Sigmoid colon (tissue), 7 donors: ENCODE measurements around the gene CLK4. TPM values are rescaled to one million over a fixed set of nuclear protein-coding genes. Genes with fewer than 3 reads are reported as not detected.

ENCODE experiments used
- DNase-seq: peaks from one replicate; pipeline ENCODE4 v3.0.0-alpha.2; 2019
- H3K27ac ChIP-seq, 4 donors: fragments of 200-600 bp; sonication (generic); one replicate each; pipeline ENCODE4 v1.5.1; 2016 to 2019; ENCODE audit warnings: mild to moderate bottlenecking in 1 of 4
- H3K27me3 ChIP-seq, 3 donors: fragments of 200-600 bp; sonication (generic); one replicate each; pipeline ENCODE4 v1.5.1; 2019; ENCODE audit warnings: mild to moderate bottlenecking in 1 of 3
- H3K36me3 ChIP-seq, 4 donors: fragments of 200-600 bp; sonication (generic); one replicate each; pipeline ENCODE4 v1.5.1; 2016 to 2019
- H3K4me1 ChIP-seq, 4 donors: fragments of 200-600 bp; sonication (generic); one replicate each; pipeline ENCODE4 v1.5.1; 2017 to 2019
- H3K4me3 ChIP-seq, 4 donors: fragments of 200-600 bp; sonication (generic); one replicate each; pipeline ENCODE4 v1.5.1; 2017 to 2019; ENCODE audit warnings: mild to moderate bottlenecking in 2 of 4, moderate library complexity in 1 of 4
- H3K9me3 ChIP-seq, 4 donors: fragments of 200-600 bp in 3 of 4; sonication (generic) in 3 of 4; one replicate each; pipeline versions ENCODE4 v1.5.1 to v1.6.1; 2013 to 2019
- CTCF ChIP-seq, 4 experiments: fragments of 450-650 bp in 3 of 4; fragments of 200-600 bp in 1 of 4; IDR thresholded peaks; one replicate each; pipeline ENCODE4 v1.5.1; 2016 to 2019; ENCODE audit warnings: antibody characterized with exemption in 4 of 4, mild to moderate bottlenecking in 3 of 4, moderate library complexity in 2 of 4
- EP300 ChIP-seq, 4 donors: sonication (generic); formaldehyde crosslinking; IDR thresholded peaks; one replicate each; pipeline ENCODE4 v1.6.1; 2017; ENCODE audit warnings: antibody characterized with exemption in 4 of 4
- POLR2A ChIP-seq, 2 donors: fragments of 450-650 bp; IDR thresholded peaks; one replicate each; pipeline ENCODE4 v1.6.1; 2016; ENCODE audit warnings: antibody characterized with exemption in 2 of 2, mild to moderate bottlenecking in 2 of 2, moderate library complexity in 2 of 2
- POLR2AphosphoS5 ChIP-seq, 4 donors: sonication (generic); formaldehyde crosslinking; IDR thresholded peaks; one replicate each; pipeline ENCODE4 v1.6.1; 2017; ENCODE audit warnings: antibody characterized with exemption in 4 of 4
- WGBS, 2 donors: extraction: QIAGEN DNeasy Blood & Tissue Kit; methylation state at CpG; one replicate each; pipeline ENCODE4 v1.1.7; 2013; 5-methylcytosine and 5-hydroxymethylcytosine counted together
- intact Hi-C: fragments of 100-400 bp; cut with DNase I; formaldehyde crosslinking; loops from one replicate; pipeline ENCODE4 v1.15.1; 2023
- polyA plus RNA-seq, 3 donors: library from polyadenylated mRNA; stranded (reverse); fragments of 200-250 nt; gene quantifications; one replicate each; pipeline ENCODE4 v1.2.3, GENCODE V29; 2013
- total RNA-seq, 4 donors: library from RNA; depleted of rRNA; stranded (reverse); fragments of >200 nt; gene quantifications; one replicate each; pipeline ENCODE4 v1.1.0, GENCODE V29; 2016
- donor health status: healthy with polysubstance abuse.
- donor health status: Bipolar disorder and iron deficiency.
- donor health status: healthy.

The CLK4 gene
- total and polyA plus RNA-seq, 7 donors: 5.3 to 51.8 (median 31.8) TPM

DNA sequence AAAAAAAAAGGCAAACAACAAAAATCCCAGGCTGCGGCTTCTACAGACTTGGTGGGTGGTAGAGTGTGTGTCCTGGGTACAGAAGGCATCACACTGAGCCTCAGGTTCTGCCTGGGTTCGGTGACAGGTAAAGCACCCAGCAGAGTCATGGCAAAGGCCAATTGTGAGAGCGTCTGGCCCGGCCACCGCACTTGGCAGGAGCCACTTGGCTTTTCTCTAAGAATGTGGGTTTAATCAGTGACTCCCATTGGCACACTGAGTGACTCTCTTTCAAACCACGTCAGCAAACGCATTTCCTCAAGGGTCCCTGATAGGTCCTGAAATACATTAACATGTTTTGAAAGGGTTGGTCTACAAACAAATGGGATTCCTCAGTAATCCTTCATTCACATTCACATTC is 53.6 kb downstream of the CLK4 start:
- DNase-seq: no peak
- intact Hi-C loops: no loop called here

DNA sequence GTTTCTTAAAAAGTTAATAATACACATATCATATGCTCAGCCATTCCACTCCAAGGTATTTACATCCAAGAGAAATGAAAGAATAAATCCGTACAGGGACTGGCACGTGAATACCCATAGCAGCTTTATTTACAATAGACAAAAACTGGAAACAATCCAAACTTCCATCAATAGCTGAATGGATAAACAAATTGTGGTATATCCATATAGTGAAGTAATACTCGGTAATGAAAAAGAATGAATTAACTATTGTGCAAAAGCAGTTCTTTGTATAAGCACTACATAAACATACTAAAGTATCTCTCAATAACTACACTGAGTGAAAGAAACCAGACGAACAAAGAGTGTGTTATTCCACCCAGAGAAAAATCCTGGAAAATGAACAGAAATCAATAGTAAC is 54.2 kb downstream of the CLK4 start:
- H3K36me3 ChIP-seq: no peaks in the 10 kb centered on the region
- DNase-seq: no peak
- TF ChIP-seq POLR2A (IDR thresholded peaks at IDR 0.05) (no peak), POLR2AphosphoS5 (IDR thresholded peaks at IDR 0.05) (no peak), CTCF (IDR thresholded peaks at IDR 0.05) (no peak), EP300 (IDR thresholded peaks at IDR 0.05) (no peak)
- 68 to 90% methylated on average over 4 of the region's 4 CpGs for WGBS, 2 donors
- no peak overlapping the region for H3K27ac ChIP-seq
- no peak overlapping the region for H3K4me3 ChIP-seq
- intact Hi-C loops: no loop called here
- peaks cover 7 to 28% (median 25%) of the 10 kb centered on the region in 3 donors for H3K27me3 ChIP-seq
- peaks cover 0 to 11% (median 8%) of the 10 kb centered on the region in 4 donors for H3K4me1 ChIP-seq
- H3K9me3 ChIP-seq: no peaks in the 10 kb centered on the region

More for the DNA sequence above, 53.6 kb downstream of the CLK4 start:
- TF ChIP-seq POLR2A (IDR thresholded peaks at IDR 0.05): no peak
- TF ChIP-seq CTCF (IDR thresholded peaks at IDR 0.05): no peak
- no peak for TF ChIP-seq POLR2AphosphoS5 (IDR thresholded peaks at IDR 0.05)
- TF ChIP-seq EP300 (IDR thresholded peaks at IDR 0.05): no peak
- no peaks in the 10 kb centered on the region for H3K36me3 ChIP-seq
- 89 to 90% methylated on average over 7 of the region's 7 CpGs for WGBS, 2 donors
- H3K9me3 ChIP-seq: no peaks in the 10 kb centered on the region
- H3K27me3 ChIP-seq: peaks cover 7 to 29% (median 28%) of the 10 kb centered on the region in 3 donors
- no peak overlapping the region for H3K4me3 ChIP-seq
- H3K4me1 ChIP-seq: peaks cover 0 to 11% (median 8%) of the 10 kb centered on the region in 4 donors
- no peak overlapping the region for H3K27ac ChIP-seq

DNA sequence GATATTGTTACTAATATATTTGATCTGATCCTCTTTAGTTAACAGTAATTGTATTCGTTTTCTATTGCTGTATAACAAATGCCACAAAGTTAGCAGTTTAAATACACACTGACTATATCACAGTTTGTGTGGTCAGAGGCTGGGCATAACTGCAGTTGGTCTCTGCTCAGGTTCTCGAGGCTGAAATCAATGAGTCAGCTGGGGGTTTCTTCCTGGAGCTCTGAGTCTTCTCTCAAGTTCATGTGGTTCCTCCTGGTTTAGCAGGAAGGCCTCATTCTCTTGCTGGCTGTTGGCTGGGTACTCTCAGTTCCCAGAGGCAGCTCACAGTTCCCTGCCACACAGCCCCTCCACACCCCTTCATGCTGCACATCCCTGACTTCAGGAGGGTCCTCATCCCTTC is 57.4 kb downstream of the CLK4 start:
- no peaks in the 10 kb centered on the region for H3K27me3 ChIP-seq

GRCh38 chr5:178564811-178565550 is 61.9 kb downstream of the CLK4 start:
- no peak for DNase-seq
- intact Hi-C loops: no loop called here
- Histone ChIP-seq H3K4me3 (no peak overlapping the region), H3K27me3 (no peaks in the 10 kb centered on the region), H3K9me3 (no peaks in the 10 kb centered on the region), H3K4me1 (no peaks in the 10 kb centered on the region), H3K27ac (no peak overlapping the region), H3K36me3 (no peaks in the 10 kb centered on the region)
- TF ChIP-seq POLR2A (IDR thresholded peaks at IDR 0.05): no peak
- TF ChIP-seq EP300 (IDR thresholded peaks at IDR 0.05): no peak
- no peak for TF ChIP-seq CTCF (IDR thresholded peaks at IDR 0.05)
- TF ChIP-seq POLR2AphosphoS5 (IDR thresholded peaks at IDR 0.05): no peak
- WGBS, 2 donors: 51 to 55% methylated on average over 12 of the region's 12 CpGs

More for the DNA sequence above, 57.4 kb downstream of the CLK4 start:
- no peak for TF ChIP-seq EP300 (IDR thresholded peaks at IDR 0.05)
- no peak for TF ChIP-seq POLR2A (IDR thresholded peaks at IDR 0.05)
- no peak for TF ChIP-seq POLR2AphosphoS5 (IDR thresholded peaks at IDR 0.05)
- TF ChIP-seq CTCF (IDR thresholded peaks at IDR 0.05): no peak
- intact Hi-C loops: no loop called here
- H3K4me3 ChIP-seq: no peak overlapping the region
- H3K27ac ChIP-seq: no peak overlapping the region
- WGBS, 2 donors: 34 to 44% methylated on average over 2 of the region's 2 CpGs
- H3K4me1 ChIP-seq: no peaks in the 10 kb centered on the region
- no peak for DNase-seq
- no peaks in the 10 kb centered on the region for H3K9me3 ChIP-seq
- H3K36me3 ChIP-seq: no peaks in the 10 kb centered on the region
